LNCAP (cell line): Measurements from ENCODE around the gene SBF1.

Experiments used
- CTCF ChIP-seq: fragments of 450-650 bp; IDR thresholded peaks from 2 replicates; pipeline ENCODE4 v1.5.1; 2017; ENCODE audit warnings: mild to moderate bottlenecking

SBF1 gene

GRCh38 chr22:50445880-50446707 lies 28.7 kb downstream of the SBF1 start:
- TF ChIP-seq CTCF = no peak

GRCh38 chr22:50445071-50445879 lies 29.6 kb downstream of the SBF1 start:
- no peak for TF ChIP-seq CTCF

GRCh38 chr22:50444663-50445062 lies 30.2 kb downstream of the SBF1 start:
- no peak for TF ChIP-seq CTCF

- TF ChIP-seq CTCF = no peak
Measured at GRCh38 chr22:50443801-50444625, 30.8 kb downstream of the SBF1 start.

GRCh38 chr22:50443197-50443596 lies 31.6 kb downstream of the SBF1 start:
- TF ChIP-seq CTCF = no peak

- TF ChIP-seq CTCF = no peak
Measured at GRCh38 chr22:50441428-50441993, 33.3 kb downstream of the SBF1 start.
